HG03103 (cell line): ENCODE results near the gene LRRC10B.
"Not testable (repeated sequence)": the region's sequence is repeated elsewhere in the genome, so short reads cannot be mapped to it uniquely, and the experiment has no call there.

Source experiments
- ATAC-seq: cut with Tn5 transposase; IDR thresholded peaks from one replicate; pipeline ENCODE4 v1.9.1; 2021; ENCODE audit warnings: low read depth; ENCODE audit not compliant: unreplicated experiment

LRRC10B gene

DNA sequence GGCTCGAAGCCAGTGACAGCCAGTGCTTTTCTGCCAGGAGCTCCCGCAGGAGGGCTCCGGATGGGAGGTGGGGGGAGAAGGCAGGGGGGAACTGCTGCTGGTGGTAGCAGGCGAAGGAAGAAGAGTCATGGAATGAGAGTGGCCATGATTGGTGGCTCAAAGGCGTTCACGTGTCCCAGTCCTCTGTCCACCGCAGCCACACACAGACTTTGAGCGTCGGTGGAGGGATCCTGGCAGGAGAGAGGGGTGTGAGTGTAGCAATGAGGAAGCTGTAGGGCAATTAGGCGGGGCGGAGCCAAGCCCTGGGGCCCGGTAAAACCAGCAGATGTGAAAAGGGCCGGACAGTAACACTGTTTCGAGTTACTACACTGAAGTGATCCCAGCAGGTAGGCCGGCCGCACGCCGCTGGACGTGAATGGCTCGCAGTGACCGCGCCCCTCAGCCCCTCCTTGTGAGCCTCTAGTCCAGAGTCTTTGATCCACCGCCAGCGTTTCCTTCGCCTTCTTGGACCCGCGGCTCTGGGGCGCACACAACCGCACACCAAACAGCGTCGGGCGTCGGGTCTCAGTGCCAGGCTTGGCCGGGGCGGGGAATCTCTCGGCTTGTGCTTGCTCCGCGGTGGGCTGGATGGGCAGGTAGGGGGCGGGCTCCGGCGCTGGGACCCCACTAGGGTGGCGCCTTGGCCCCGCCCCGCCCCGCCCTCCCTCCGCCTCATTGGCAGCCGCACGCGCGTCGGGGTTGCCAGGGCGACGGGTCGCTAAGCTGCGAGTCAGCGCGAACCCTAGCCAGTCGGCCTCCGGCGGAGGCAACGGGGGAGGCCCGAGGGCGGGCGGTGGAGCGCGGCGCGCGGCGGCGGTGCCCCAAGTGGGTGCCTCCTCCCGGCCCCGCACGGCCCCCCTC, at the start of gene LRRC10B:
TSS of gene LRRC10B (plus strand) at position 788 of the 900 bp plus-strand sequence. CDS start 250 bp downstream, outside the sequence.
- ATAC-seq, result no peak

DNA sequence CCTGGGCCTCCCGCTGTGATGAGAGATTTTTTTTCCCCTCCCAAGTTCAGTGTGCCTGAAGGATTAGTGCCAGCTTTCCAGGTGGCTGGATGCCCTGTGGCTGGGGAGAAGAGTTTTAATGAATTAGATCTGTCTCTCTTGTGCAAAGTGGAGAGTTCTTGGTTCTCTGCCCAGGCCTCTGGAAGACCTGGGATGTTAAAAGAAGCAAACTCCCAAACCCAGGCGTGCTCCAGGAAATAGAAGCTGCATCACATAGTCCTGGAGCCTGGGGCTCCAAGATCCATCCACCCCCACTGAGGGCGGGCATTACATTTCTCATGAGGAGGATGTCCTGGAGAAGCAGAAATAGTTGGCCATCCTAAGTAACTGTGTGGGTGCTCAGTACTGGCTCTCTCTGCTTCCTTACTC, 48.1 kb upstream of the LRRC10B start:
- ATAC-seq, result no peak

DNA sequence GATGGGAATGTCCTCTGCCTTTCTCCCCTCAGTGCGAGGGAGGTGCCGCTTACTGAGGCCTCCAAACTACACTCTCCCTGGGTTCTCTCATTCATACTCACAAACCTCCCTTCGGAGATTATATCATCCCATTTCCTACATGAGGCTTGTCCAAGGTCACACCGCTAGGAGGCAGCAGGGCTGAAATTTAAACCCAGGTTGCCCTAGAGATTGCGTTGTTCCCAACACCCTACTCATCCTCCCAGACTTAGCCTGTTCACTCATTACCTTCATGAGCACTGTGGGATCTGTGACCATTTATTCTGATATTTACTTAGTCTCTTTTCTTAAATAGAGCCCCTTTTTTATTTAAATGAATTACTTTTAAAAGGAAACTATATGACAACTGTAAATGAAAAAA, 47.6 kb upstream of the LRRC10B start:
- no peak for ATAC-seq

DNA sequence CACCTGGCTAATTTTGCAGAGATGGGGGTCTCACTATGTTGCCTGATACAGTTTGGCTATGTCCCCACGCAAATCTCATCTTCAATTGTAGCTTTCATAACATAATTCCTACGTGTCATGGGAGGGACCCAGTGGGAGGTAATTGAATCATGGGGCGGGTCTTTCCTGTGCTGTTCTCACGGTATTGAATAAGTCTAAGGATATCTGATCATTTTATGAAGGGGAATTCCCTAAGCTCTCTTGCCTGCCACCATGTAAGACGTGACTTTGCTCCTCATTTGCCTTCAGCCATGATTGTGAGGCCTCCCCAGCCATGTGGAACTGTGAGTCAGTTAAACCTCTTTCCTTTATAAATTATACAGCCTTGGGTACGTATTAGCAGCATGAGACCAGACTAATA, 40.9 kb upstream of the LRRC10B start:
- ATAC-seq, result not testable (repeated sequence)

DNA sequence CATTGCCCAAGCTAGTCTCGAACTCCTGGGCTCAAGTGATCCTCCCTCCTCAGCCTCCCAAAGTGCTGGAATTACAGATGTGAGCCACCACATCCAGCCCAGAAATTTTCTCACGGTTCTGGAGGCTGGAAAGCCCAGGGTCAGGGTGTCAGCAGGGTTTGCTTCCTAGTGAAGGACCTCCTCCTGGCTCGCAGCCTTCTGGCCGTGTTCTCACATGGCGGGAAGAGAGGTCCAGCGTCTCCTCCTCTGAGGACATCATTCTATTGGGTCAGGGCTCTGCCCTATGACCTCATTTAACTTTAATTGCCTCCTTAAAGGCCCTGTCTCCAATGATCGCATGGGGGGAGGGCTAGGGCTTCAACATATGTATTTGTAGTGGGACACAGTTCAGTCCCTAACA, 40.5 kb upstream of the LRRC10B start:
- ATAC-seq, result no peak

DNA sequence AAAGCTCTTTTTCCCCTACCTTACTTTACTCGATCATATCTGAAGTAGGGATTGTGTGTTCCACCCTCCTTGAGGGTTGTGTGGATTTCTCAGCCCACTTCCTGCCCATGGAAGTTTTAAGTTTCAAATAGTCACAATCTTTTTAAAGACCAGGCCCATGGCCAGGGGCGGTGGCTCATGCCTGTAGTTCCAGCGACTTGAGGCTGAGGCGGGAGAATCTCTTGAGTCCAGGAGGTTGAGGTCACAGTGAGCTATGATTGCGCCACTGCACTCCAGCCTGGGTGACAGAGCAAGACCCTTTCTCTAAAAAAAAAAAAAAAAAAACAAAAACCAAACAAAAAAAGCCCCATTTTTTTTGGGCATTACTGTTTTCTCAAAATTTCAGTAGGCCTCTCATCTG, 36.3 kb upstream of the LRRC10B start:
- ATAC-seq, result no peak

DNA sequence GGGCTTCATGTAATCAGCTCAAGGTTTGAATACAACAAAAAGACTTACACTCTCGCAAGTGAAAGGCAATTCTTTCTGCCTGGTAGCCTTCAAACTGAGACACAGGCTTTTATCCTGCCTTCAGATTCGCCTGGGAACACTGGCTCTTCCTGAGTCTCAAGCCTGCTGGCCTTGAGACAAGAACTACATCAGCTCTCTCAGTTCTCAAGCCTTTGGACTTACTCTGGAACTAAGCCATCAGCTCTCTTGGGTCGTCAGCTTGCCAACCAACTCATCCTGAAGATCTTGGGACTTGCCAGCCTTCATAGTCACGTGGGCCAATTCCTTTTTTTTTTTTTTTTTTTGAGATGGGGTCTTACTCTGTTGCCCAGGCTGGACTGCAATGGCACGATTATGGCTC, 35.7 kb upstream of the LRRC10B start:
- no peak for ATAC-seq

DNA sequence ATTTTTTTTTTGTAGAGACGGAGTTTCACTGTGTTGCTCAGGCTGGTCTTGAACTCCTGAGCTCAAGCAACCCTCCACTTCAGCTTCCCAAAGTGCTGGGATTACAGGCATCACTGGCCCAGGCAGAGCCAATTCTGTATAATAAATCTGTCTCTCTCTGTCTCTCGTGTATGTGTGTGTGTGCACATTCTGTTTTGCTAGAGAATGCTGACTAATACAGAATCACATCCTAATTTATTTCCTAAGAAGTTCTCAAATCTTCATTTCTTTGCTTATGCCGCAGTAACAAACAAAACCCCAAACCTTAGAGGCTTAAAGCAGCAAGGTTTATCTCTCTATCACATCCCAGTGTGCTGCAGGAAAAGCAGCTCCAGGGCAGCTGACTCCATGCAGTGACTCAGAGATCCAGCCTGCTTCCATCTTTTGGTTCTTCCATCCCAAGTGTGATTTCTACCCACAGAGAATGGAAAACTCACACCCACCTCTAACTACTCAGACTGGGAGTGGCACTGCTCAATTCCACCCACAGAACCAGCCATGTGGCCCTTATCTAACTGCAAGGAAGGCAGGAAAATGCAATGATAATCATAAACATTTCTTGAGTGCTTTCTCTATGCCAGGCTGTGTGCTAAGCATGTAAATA, 35.1 kb upstream of the LRRC10B start:
- no peak for ATAC-seq

DNA sequence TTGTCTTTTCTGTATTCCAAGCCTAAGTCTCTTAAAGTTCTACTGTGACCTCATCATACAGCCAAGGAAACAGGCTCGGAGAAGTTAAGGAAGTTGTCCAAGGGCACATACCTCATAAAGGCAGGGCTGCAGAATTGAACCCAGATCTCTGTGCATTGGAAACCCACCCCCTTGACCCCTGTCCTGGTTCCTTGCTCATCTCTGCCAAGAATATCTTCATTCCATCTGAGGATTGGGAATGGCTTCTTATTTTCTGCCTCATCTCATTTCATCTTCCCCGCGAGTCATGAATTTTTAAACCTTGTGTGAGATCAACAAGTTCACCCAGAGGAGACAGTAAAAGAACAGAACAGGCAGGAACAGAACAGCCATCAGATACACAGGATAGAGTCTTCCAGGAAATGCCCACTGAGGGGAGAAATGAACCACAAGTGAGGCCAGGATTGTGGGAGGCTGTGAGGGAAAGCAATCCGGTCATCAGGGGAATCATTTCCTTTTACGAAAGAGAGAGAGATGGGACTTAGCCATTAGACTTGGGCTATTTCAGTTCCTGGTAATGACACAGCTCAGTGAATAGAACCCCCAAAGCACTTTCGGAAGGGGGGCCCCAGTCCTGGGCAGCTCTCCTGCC, 34.4 kb upstream of the LRRC10B start:
- no peak for ATAC-seq

DNA sequence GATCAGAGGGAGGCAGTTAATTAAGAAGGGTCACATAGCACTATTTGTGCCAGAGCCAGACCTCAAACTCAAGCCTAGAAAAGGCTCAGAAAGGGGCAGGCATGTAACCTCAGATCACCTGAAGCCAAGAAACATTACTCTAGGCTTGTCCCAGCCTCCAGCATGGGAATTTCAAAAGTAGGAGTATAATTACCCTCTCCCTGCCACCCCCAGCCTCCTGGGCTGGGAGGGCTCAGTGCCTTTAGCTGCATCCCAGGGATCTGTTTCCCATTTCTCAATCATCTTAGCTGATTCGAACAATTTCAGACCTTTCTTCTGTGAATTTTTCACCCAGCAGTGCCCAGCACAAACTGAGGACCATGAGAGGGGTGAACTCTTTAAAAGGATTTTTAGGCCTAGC, 33.1 kb upstream of the LRRC10B start:
- no peak for ATAC-seq

DNA sequence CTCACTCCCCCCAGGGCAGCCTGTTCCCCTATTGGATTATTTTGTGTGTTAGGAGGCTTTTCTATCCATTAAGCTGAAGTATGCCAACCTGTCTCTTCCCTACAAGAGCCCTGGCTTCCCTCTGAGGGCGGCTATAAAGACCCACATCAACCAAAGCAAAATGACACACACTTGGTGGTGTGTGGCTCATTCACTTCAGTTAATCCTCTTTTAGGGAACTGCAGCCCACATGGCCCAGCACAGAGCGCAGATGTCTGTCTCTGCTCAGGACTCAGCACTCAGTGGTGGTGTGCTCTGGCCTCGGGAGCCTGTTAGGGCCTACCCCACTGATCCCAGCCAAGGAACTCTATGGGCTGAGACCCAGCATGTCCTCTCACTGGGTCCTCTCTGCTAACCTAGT, 32.2 kb upstream of the LRRC10B start:
- no peak for ATAC-seq

DNA sequence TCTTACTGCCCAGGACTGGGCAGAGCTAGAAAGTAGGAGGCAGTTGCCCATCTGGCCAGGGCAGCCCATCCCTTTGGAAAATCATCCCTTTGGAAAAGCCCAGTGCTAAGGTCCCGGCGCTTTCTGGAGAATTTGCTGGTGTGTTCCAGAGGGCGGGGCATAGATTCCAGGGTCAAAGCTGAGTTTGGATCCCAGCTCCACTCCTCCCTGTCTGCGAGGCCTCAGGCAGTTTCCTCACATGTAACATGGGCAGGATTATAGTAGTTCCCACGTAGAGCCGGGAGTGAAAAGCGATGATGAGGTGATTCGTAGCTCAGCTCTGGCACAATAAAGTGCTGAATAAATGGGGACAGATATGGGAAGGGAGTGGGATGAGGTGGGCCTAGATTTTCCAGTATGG, 31.4 kb upstream of the LRRC10B start:
- no peak for ATAC-seq

DNA sequence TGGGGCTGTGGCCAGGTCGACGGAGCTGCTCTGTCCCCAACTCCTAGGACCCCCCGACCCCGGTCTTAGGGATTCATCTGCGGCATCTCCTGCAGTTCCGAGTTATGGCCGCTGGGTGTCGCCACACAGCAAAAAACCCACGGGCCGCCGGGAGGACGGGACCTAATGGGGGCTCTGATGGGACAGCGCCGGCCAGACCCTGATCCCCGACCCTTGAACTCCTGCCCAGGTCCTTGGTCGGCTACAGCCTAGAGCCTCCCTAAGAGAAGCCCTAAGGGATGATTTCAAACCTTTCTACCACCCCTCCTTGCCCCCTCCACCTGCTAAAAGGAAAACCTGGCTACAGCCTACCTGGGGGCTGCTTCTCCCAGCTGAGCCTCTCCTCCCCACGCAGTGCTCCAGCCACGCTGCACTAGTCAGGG, 30.8 kb upstream of the LRRC10B start:
- no peak for ATAC-seq

DNA sequence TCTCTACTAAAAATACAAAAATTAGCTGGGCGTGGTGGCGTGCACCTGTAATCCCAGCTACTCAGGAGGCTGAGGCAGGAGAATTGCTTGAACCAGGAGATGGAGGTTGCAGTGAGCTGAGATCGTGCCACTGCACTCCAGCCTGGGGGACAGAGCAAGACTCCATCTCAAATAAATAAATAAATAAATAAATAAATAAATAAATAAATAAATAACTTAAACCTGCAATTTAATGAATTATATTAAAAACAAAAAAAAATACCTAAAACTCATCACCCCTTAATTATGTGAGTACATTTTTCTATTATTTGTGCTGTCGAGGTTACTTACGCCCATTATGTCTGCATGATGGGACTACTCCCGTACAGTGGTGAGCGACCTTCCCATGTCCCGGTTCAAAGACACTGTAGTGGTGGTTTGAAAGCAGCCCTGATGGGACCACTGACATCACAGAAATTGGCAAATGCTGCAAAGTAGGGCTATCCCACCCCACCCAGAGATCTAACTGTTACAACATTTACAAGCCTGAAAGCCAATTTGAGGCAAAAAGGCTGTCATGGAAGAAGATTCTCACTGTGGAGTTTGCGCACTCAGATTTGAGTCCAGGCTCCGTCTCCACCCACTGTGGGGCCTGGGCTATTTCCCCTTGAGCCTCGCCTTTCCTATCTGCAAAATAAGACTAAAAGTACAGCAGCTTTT, 29.0 kb upstream of the LRRC10B start:
- ATAC-seq, result not testable (repeated sequence)

DNA sequence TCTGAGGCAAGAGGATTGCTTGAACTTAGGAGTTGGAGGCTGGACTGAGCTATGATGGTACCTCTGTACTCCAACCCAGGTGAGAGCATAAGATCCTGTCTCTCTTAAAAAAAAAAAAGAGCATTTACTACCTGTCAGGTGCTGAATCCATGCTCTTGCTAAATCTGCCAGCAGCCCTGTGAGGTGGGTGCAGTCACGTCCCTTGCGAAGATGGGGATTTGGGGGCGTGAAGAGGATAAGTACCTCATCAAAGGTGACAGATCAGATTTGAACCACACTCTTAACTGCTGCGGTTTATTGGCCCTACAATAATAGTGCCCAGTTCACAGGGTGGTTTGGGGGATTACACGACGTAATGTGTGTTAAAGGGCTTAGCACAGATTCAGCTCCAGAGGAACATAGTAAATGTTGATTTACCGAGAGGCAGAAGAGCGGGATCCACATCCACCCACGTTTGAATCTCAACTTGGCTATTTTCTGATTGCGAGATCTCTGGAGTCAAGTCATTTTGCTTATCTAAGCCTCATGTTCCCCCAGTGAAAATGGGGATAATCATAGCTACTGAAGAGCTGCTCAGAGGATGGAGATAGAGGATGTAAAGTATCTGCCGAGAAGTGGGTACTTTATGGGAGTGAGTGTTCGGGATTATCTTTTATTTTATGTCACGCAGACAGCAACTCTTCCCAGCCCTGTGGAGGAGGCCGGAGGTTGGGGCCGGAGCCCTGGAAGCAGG, 28.1 kb upstream of the LRRC10B start:
- ATAC-seq, result no peak

DNA sequence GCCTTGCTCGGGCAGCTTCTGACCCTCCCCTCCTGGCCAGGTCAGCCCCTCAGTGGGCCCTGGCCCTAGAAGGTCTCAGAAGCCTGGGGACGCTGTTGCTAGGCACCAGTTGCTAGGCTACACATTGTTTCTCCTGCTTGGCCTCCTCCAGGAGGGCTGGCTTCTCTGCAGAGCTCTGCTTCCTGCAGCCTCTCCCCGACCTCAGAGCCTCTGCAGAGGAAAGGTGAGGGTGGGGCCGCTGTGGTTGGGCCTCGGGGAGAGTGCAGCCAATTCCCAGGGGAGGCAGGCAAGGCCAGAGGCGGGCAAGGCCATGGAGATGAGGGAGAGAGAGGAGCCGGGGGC, 27.6 kb upstream of the LRRC10B start:
- no peak for ATAC-seq

DNA sequence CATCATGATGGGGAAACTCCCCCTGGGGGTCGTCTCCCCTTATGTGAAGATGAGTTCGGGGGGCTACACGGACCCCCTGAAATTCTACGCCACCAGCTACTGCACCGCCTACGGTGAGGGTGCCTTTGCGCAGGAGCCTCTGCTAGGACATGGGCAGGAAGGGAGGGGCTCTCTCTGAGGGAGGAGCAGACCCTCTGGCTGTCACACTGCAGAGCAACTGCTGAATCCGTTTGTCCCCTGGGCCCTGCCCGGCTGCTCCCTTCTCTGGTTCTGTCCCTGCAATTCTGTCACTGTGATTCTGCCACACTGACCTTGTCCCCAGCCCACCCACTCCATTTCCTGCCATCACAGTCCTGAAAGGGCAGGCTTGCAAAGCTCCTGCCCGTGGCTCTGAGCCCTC, 26.7 kb upstream of the LRRC10B start:
- no peak for ATAC-seq

DNA sequence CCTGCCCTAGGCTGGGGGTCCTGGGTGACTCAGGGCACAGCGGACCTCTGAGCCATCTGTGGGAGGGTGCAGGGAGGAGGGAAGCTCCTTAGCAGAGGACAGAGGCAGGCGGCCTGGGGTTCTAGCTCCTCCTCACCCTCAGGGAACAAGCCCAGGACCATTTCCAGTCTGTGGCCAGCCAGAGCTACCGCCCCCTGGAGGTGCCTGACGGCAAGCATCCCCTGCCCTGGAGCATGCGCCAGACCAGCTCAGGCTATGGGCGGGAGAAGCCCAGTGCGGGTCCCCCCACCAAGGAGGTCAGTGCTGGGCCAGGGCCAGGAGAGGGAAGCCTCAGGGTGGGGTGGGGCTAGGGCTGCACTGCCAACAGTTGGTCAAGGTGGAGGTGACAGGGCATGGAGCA, 26.0 kb upstream of the LRRC10B start:
- ATAC-seq, result no peak

DNA sequence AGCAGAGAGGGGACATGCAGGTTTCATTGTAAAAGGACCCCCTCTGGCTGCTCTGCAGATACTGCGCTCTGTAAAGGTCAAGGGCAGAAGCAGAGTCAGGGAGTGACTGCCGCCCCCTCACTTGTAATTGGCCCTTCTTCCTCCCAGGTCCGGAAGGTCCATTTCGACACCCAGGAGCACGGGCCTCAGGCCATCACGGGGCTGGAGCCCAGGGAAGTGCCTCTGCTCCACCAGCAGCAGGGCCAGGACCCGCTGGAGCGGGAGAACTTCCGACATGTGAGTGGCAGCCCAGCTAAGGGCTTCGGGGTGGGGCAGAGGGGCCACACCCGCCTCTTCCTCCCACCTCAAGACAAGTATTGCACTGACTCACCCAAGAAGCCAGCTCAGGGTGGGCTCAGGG, 24.0 kb upstream of the LRRC10B start:
- ATAC-seq, result no peak

DNA sequence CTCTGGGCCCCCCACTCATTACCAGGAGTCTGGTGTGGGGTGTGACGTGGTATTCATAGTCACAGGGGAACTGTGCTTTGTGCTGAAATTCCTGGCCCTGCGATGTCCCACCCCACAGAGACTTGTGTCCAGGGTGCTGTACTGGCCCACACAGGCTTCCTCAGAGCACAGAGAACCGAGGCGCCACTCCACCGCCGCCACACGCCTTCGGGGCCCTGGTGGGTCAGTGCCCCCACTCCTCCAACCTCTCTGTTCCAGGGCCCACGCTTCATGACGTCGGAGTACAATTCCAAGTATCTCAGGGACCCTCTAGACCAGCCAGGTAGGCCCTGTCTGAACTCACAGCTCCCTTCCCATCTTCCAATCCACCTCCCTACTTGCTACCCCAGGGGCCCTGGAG, 23.5 kb upstream of the LRRC10B start:
- ATAC-seq, result no peak
